Measurements from ENCODE around the gene GALNS.

GALNS gene

GRCh38 chr16:88901718-88902337, 45.1 kb upstream of the GALNS start:
- in situ Hi-C loops (cut with MboI; ENCODE audit: low sequenced_read_pairs, unreplicated experiment), result no loop called here
- no peak for TF ChIP-seq CTCF (IDR thresholded peaks at IDR 0.05; ENCODE audit: borderline replicate concordance, control extremely low read depth, extremely low read depth, insufficient read depth, missing control alignments)
- no peak for DNase-seq (ENCODE audit: low spot score)

GRCh38 chr16:88900662-88901052, 43.9 kb upstream of the GALNS start:
- no peak for TF ChIP-seq CTCF (IDR thresholded peaks at IDR 0.05; ENCODE audit: borderline replicate concordance, control extremely low read depth, extremely low read depth, insufficient read depth, missing control alignments)
- in situ Hi-C loops (cut with MboI; ENCODE audit: low sequenced_read_pairs, unreplicated experiment), result no loop called here
- DNase-seq (ENCODE audit: low spot score), result no peak

DNA sequence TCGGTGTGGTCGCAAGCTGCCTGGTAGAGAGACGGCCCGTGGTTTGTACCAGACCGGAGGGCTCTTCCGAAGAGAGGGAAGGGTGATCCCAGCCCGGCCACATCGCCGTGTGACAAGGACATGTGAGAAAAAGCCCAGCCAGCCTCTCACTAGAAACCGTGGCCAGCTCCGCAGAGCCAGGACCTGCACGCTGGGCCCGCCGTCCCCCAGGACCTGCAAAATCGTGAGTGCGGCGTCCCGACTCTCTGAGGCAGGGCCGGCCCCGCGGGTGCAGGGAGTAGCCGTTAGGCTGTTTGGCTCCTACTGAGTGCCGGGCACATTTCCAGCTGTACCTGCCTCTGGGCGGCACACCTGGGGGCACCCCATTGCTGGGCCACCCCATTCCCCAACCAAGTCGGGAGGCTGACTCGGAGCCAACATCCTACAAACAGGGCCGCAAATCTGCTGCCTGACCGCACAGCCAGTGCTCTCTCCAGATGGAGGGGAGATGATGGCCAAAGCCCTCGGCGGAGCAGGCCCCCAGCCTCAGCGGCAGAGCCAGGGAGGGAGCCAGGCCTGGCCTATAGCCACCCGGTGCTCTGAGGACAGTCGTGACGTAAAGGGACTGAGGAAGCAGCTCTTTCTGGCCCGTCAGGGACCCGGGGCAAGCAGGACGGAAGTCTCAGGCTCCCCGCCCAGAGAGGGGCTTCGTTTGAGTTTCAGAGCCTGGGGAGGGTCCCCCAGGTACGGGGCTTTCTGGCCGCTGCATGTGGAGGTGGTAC, 43.3 kb upstream of the GALNS start:
- in situ Hi-C loops (cut with MboI; ENCODE audit: low sequenced_read_pairs, unreplicated experiment), result no loop called here
- DNase-seq (ENCODE audit: low spot score), result no peak
- TF ChIP-seq CTCF (IDR thresholded peaks at IDR 0.05; ENCODE audit: borderline replicate concordance, control extremely low read depth, extremely low read depth, insufficient read depth, missing control alignments), result no peak

DNA sequence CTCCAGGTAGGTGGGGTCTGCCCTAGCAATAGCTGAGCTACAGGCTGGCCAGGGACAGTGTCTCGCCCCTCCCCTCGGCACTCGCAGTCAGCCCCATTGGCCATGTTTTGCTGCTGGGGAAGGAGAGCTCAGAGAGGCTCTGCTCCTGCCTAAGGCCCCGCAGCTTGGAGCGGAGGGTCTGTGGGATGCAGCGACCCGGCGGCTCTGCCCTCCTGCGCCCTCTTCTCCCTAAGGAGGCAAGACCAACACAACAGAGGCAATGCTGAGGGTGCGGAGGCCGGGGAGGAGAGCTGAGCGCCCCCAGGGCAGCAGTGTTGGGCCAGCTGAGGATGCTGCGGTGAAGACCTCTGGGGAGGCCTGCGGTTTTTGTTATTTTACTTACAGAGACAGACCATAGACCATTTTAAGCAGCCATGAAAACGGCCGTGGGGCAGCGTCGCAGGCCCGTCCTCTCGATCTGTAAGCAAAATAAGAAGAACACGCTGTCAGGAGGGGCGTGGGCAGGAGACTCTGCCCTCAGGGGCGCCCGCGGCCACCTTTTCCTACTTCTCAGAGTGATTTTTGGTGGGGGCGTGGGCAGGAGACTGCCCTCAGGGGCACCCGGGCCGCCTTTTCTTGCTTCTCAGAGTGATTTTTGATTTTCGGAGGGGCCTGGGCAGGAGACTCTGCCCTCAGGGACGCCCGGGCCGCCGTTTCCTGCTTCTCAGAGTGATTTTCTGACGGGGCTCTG, 41.1 kb upstream of the GALNS start:
- in situ Hi-C loops (cut with MboI; ENCODE audit: low sequenced_read_pairs, unreplicated experiment), result no loop called here
- no peak for DNase-seq (ENCODE audit: low spot score)
- TF ChIP-seq CTCF (IDR thresholded peaks at IDR 0.05; ENCODE audit: borderline replicate concordance, control extremely low read depth, extremely low read depth, insufficient read depth, missing control alignments), result no peak

DNA sequence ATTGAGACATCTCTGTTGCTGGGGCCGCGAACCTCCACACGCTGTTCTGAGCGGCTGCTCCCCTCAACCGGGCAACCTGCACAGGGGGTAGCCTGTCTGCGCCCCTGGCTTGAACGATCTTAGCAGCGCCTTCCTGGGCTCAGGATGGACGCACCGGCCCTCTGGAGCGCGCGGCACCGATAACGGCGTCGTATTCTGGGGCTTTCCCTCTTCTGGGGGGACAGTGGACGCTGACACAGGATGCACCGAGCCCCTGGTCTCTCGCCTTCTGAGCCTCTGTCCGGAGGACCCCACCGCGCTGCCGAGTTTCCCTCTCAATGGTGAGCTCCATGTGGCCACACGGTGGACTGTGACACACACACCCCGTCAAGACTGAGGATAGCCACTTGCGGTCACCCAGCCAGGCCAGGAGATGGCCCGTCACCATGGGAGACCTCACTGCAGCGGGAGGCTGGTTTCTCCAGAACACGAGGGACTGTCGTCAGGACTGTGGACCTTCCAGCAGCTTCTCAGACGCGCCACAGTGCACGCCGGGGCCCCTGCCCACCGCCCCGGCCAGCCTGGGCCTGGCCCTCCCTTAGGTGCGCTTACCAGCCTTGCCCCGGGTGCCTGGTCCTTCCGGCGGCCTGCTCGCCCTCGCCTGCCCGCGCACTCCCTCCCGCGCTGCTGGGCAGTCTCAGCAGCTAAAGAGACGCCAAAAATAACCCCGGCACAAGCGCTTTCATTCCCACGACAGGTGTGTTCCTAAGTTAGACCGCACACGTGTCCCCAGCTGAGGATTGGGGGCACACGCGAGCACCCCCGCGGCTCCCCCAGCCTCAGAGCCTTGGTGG, 39.7 kb upstream of the GALNS start:
- in situ Hi-C loops (cut with MboI; ENCODE audit: low sequenced_read_pairs, unreplicated experiment), result no loop called here
- DNase-seq (ENCODE audit: low spot score), result no peak
- TF ChIP-seq CTCF (IDR thresholded peaks at IDR 0.05; ENCODE audit: borderline replicate concordance, control extremely low read depth, extremely low read depth, insufficient read depth, missing control alignments), result no peak

- DNase-seq (ENCODE audit: low spot score), result no peak
- TF ChIP-seq CTCF (IDR thresholded peaks at IDR 0.05; ENCODE audit: borderline replicate concordance, control extremely low read depth, extremely low read depth, insufficient read depth, missing control alignments), result no peak
- in situ Hi-C loops (cut with MboI; ENCODE audit: low sequenced_read_pairs, unreplicated experiment), result no loop called here
These were observed 38.6 kb upstream of the GALNS start for GRCh38 chr16:88895335-88895734.
